SK-N-SH treated with all-trans-retinoic acid at 6 μM for 48 hours (cell line): ENCODE measurements around the gene SPCS3.

ENCODE experiments used
- BACH2 ChIP-seq: fragments of 250-450 bp; sonication (Bioruptor Pico); IDR thresholded peaks from 2 replicates; pipeline ENCODE4 v1.9.0; 2021; ENCODE audit warnings: mild to moderate bottlenecking, borderline replicate concordance
- ESRRG ChIP-seq: fragments of 250-450 bp; sonication (Bioruptor Pico); IDR thresholded peaks from 2 replicates; pipeline ENCODE4 v1.6.1; 2021; ENCODE audit warnings: mild to moderate bottlenecking
- GLIS3 ChIP-seq: fragments of 250-450 bp; sonication (Bioruptor Pico); IDR thresholded peaks from 2 replicates; pipeline ENCODE4 v1.5.0; 2020; ENCODE audit warnings: mild to moderate bottlenecking, moderate library complexity
- OSR1 ChIP-seq: fragments of 250-450 bp; sonication (Bioruptor Pico); IDR thresholded peaks from 2 replicates; pipeline ENCODE4 v1.8.0; 2022; ENCODE audit warnings: moderate library complexity, mild to moderate bottlenecking, inconsistent platforms
- PATZ1 ChIP-seq: fragments of 250-450 bp; sonication (Bioruptor Pico); IDR thresholded peaks from 2 replicates; pipeline ENCODE4 v1.8.0; 2020; ENCODE audit warnings: mild to moderate bottlenecking, moderate library complexity, borderline replicate concordance
- POU6F1 ChIP-seq: fragments of 250-450 bp; sonication (Bioruptor Pico); IDR thresholded peaks from 2 replicates; pipeline ENCODE4 v1.8.0; 2021; ENCODE audit warnings: low read depth, mild to moderate bottlenecking, moderate library complexity, borderline replicate concordance
- PPARA ChIP-seq: fragments of 250-450 bp; sonication (Bioruptor Pico); IDR thresholded peaks from 2 replicates; pipeline ENCODE4 v1.5.0; 2020; ENCODE audit warnings: mild to moderate bottlenecking, borderline replicate concordance
- TCF4 ChIP-seq: fragments of 250-450 bp; sonication (Bioruptor Pico); IDR thresholded peaks from 2 replicates; pipeline ENCODE4 v1.8.0; 2021; ENCODE audit warnings: mild to moderate bottlenecking, moderate library complexity, borderline replicate concordance
- ZFP30 ChIP-seq: fragments of 450-650 bp; formaldehyde crosslinking; IDR thresholded peaks from 2 replicates; pipeline ENCODE4 v1.5.0; 2022; ENCODE audit warnings: mild to moderate bottlenecking, moderate library complexity
- ZNF8 ChIP-seq: fragments of 450-650 bp; formaldehyde crosslinking; IDR thresholded peaks from 2 replicates; pipeline ENCODE4 v1.5.0; 2020; ENCODE audit warnings: mild to moderate bottlenecking, moderate library complexity

GRCh38 chr4:176340871-176341685 lies 21.3 kb downstream of the SPCS3 start:
- TF ChIP-seq ZNF8 = no peak
- TF ChIP-seq ESRRG (CRISPR knock-in tag) = no peak
- TF ChIP-seq OSR1 (CRISPR knock-in tag) = no peak
- TF ChIP-seq BACH2 (CRISPR knock-in tag) = no peak
- TF ChIP-seq PATZ1 = no peak
- TF ChIP-seq PPARA (CRISPR knock-in tag) = no peak
- no peak for TF ChIP-seq TCF4
- TF ChIP-seq POU6F1 (CRISPR knock-in tag) = no peak
- TF ChIP-seq GLIS3 (CRISPR knock-in tag) = no peak
- no peak for TF ChIP-seq ZFP30
